ENCODE data around the gene MALL. TPM values are rescaled to one million over a fixed set of nuclear protein-coding genes. Genes with fewer than 3 reads are reported as not detected.

MALL gene
- total and polyA plus RNA-seq, 9 of the 15 experiments (the other 6 are each of a cell fraction or from before 2014, with no cell fraction given): 0.24 TPM; not detected in 8

- CTCF ChIA-PET (ENCODE audit: low intra/inter-chr PET ratio): no interaction called here
- intact Hi-C loops (cut with micrococcal nuclease) (no loop called here), in situ Hi-C loops (cut with MboI) (no loop called here)
- Histone ChIP-seq H2AFZ (ENCODE audit: low read depth, low read length) (no peak overlapping the region), H3K27ac (ENCODE audit: extremely low read depth, low read depth, low read length) (no peak overlapping the region), H3K4me2 (ENCODE audit: insufficient read depth, low read length) (no peak overlapping the region), H3K4me3 (no peak overlapping the region), H3K79me2 (ENCODE audit: control insufficient read depth, insufficient read depth, low read length) (no peaks in the 10 kb centered on the region), H3K36me3 (ENCODE audit: control insufficient read depth, insufficient read depth, low read length) (no peaks in the 10 kb centered on the region), H3K9ac (ENCODE audit: insufficient read depth in 1 of 2, low read depth in 2 of 2, low read length in 2 of 2) (no peak overlapping the region), H4K20me1 (replicated peaks; ENCODE audit: control insufficient read depth, insufficient read depth, low read length) (no peaks in the 10 kb centered on the region; the same call in 1 of the 2 replicates), H3K9me3 (replicated peaks; ENCODE audit: control insufficient read depth, insufficient read depth, low read depth, low read length) (no peaks in the 10 kb centered on the region), H3K9me1 (ENCODE audit: control insufficient read depth, insufficient read depth, low read length) (peaks cover 4% of the 10 kb centered on the region), H3K27me3 (ENCODE audit: control insufficient read depth in 2 of 2, insufficient read depth in 2 of 2, low read length in 2 of 2) (peaks cover 11 to 18% of the 10 kb centered on the region in 2 experiments; a peak in 4 of 5 replicates), H3K4me1 (replicated peaks in 1 of 2; ENCODE audit: control insufficient read depth in 2 of 2, insufficient read depth in 2 of 2, low read length in 2 of 2) (no peaks in the 10 kb centered on the region)
- 6% methylated on average over 2 of the region's 2 CpGs for WGBS (ENCODE audit: insufficient coverage, low coverage, missing lambda C conversion rate)
- DNase-seq (ENCODE audit: extremely low read depth in 1 of 4, low spot score in 3 of 4) (no peak), FAIRE-seq (no peak), ATAC-seq (no peak)
- POLR2A ChIA-PET: no interaction called here
- no TSS peak for BruUV-seq (replicated peaks)
- no peak for TF ChIP-seq CCAR2 (IDR thresholded peaks at IDR 0.05; ENCODE audit: low read depth, low read length)
- TF ChIP-seq NFRKB (IDR thresholded peaks at IDR 0.05; ENCODE audit: low read depth): no peak
- TF ChIP-seq NR3C1 (CRISPR knock-in tag; IDR thresholded peaks at IDR 0.05): no peak
- TF ChIP-seq HNRNPH1 (optimal IDR thresholded peaks at IDR 0.05; ENCODE audit: low read depth, low read length): no peak
- no peak for TF ChIP-seq PHF20 (IDR thresholded peaks at IDR 0.05; ENCODE audit: partially characterized antibody)
- no peak for TF ChIP-seq ZBTB26 (CRISPR knock-in tag; IDR thresholded peaks at IDR 0.05)
- no peak for TF ChIP-seq CBFA2T2 (conservative IDR thresholded peaks at IDR 0.05)
- no peak for TF ChIP-seq CBX1 (IDR thresholded peaks at IDR 0.05; ENCODE audit: low read depth)
- no peak for TF ChIP-seq SRF (CRISPR knock-in tag; IDR thresholded peaks at IDR 0.05)
- no peak for TF ChIP-seq HMGXB4 (CRISPR knock-in tag; IDR thresholded peaks at IDR 0.05)
- TF ChIP-seq ZBTB11 (CRISPR knock-in tag; IDR thresholded peaks at IDR 0.05): no peak
Measured at GRCh38 chr2:110121052-110121334, 5.4 kb upstream of the MALL start.
